Measurements from ENCODE around the gene USH1G.
"Not testable (repeated sequence)": the region's sequence is repeated elsewhere in the genome, so short reads cannot be mapped to it uniquely, and the experiment has no call there.

USH1G gene

DNA sequence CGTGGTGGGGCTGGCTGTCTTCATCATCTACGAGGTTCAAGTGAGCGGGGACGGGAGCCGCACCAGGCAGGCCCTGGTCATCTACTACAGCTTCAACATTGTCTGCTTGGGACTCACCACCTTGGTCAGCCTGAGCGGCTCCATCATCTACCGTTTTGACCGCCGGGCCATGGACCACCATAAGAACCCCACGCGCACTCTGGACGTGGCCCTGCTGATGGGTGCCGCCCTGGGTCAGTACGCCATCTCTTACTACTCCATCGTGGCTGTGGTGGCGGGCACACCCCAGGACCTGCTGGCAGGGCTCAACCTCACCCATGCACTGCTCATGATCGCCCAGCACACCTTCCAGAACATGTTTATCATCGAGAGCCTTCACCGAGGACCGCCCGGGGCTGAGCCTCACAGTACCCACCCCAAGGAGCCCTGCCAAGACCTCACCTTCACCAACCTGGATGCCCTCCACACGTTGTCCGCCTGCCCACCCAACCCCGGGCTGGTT lies 7.5 kb upstream of the USH1G start:
- no peak for DNase-seq (ENCODE audit: low spot score)

- DNase-seq (ENCODE audit: low spot score): no peak
Measured at GRCh38 chr17:74928786-74929185, 5.7 kb upstream of the USH1G start.

- no peak for DNase-seq (ENCODE audit: low spot score)
Measured at GRCh38 chr17:74925242-74925641, 2.2 kb upstream of the USH1G start.

- no peak for DNase-seq (ENCODE audit: low spot score)
Measured at GRCh38 chr17:74924250-74924948, 1.3 kb upstream of the USH1G start, which contains the start of gene OTOP2. Gene OTOP2 (plus strand): TSS chr17:74924273. CDS start chr17:74924633, 360 bp downstream.

GRCh38 chr17:74923538-74924249 lies 639 bp upstream of the USH1G start:
- peak; percentile 45 for DNase-seq (ENCODE audit: low spot score)

- DNase-seq (ENCODE audit: low spot score): no peak
Measured at GRCh38 chr17:74922172-74922571, 883 bp downstream of the USH1G start.

DNA sequence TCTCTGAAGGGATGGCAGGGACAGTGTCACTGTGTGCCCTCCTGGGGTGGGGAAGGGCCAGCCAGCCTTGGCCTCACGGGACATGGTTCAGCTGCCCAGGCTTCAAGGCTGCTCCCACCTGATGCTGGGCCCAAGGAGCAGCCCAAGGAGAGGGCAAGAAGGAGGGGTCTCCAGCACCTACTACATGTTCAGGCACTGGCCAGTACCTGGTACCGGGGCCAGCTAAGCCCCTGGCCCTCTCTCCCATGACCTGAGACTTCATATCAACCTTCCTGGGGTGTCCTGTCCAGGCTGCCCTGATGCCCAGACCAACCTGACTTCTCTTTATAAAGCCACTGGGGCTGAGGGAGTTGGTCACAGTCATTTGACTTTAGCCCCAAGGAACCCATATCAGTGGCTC lies 1.3 kb downstream of the USH1G start:
- no peak for DNase-seq (ENCODE audit: low spot score)

DNA sequence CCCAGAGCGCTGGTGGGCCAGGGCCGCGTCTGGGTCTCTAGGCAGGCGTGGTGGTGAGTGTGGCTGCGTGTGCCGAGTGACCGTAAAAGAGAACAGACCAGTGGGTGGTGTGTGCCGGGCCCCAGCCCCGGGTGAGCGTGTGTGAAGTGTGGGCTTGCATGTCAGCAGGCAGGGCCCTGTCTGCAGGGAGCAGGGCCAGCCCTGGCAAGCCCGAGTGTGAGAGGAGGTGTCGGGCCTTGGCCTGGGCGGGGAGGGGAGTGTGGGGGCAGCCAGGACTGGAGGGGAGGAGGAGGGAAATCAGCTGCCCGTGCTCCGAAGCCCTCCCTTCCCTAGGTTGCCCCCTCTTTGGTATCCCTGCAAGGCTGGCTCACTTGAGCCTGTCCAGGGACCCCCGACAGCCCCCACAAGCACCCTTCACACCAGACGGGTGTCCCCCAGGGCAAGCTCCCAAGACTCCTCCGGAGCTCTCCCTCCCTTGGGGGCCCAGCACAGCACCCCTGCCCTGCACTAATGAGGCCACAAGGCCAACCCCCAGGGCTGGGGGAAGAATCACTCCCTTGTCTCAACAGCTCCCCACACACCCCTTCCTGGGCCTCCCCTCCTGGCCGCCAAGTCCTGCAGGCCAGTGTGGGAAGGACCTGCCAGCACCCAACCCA lies 1.9 kb downstream of the USH1G start:
- DNase-seq (ENCODE audit: low spot score): no peak

DNA sequence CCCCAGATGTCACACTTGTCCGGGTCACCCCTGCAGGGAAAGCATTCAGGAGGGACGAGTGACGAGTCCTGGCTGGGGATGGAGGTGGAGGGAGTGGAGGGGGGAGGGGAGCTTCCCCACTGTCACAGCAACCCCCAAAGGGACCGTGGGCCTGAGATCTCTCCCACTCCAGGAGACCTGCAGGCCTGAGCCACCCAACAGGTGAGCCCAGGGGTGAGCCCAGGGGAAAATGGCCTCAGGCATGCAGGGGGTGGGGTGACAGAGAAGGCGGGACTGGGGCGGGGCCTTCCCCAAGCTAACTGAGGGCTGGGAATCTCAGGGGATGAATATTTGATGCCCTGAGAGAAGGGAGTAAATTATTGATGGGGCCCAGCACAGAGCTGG lies 2.4 kb downstream of the USH1G start:
- no peak for DNase-seq (ENCODE audit: low spot score)

- no peak for DNase-seq (ENCODE audit: low spot score)
Measured at GRCh38 chr17:74920306-74920620, 2.8 kb downstream of the USH1G start.

DNA sequence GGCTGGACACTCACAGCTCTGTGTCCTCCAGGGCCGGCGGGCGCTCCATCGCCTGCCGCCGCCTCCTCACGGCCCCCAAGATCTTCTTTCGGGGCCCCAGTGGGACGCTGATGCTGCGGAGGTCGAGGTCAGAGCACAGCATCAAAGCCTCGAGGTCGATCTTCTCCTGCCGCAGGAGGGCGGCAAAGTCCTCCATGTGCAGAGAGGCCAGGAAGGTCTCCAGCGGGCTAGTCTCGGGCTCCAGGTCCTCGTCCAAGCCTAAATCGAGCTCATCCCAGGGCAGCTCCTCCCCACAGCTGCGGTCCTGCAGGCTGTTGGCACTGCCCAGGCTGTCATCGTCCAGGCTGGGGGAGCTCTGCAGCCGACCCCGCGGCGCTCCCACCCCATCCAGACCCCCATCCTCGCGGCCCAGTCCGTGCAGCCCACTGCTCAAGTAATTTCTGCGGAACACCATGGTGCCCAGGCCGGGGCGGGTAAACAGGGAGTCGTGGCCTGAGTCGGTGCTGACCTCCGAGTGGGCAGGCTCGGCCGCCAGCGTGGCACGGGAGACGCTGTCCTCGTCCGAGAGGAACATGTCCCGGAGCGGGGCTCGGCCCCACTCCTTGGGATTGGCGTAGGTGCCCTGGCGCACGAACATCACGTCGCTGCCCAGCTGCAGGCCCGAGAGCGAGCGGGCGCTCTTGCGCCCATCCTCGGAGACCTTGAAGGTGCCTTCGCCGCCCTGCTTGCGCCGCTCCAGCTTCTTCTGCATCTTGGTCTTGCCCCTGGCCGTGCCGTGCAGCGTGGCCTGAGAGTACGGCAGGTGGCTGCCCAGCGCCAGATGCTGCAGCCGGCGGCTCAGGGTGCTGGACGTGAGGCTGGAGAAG lies 3.4 kb downstream of the USH1G start:
- no peak for DNase-seq (ENCODE audit: low spot score)

GRCh38 chr17:74918906-74919305 lies 4.1 kb downstream of the USH1G start:
- DNase-seq (ENCODE audit: low spot score): no peak

DNA sequence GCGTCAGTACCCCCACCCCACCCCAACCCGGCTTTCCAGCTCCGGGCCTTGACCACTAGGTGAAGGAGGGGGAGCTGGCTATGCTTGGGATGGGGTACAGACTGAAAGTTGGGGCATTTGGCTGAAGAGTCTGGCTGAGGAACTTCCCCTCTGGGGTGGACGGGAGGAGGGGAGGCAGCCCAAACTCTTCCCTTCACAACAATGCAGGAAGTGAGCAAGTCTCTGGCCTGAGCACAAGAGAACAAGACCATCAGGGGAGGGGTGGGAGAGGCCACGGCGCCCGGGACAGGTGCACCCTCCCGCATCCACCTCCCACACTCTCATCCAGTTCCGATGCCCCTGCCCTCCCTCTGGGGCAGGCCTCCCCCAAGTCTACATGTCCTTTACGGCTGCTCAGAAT lies 5.6 kb downstream of the USH1G start:
- DNase-seq (ENCODE audit: low spot score): no peak

GRCh38 chr17:74916851-74917199 lies 6.2 kb downstream of the USH1G start:
- no peak for DNase-seq (ENCODE audit: low spot score)

- DNase-seq (ENCODE audit: low spot score): no peak
Measured at GRCh38 chr17:74916136-74916850, 6.8 kb downstream of the USH1G start.

- not testable (repeated sequence) for DNase-seq (ENCODE audit: low spot score)
Measured at GRCh38 chr17:74911423-74911822, 11.6 kb downstream of the USH1G start.

GRCh38 chr17:74909097-74909496 lies 14.0 kb downstream of the USH1G start:
- not testable (repeated sequence) for DNase-seq (ENCODE audit: low spot score)

DNA sequence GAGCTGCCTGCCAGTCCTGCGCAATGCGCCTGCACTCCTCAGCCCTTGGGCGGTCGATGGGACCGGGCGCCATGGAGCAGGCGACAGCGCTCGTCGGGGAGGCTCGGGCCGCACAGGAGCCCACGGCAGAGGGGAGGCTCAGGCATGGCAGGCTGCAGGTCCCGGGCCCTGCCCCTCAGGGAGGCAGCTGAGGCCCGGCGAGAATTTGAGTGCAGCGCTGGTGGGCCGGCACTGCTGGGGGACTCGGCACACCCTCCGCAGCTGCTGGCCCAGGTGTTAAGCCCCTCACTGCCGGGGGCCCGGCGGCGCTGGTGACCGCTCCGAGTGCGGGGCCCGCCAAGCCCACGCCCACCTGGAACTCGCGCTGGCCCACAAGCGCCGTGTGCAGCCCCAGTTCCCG lies 16.0 kb downstream of the USH1G start:
- no peak for DNase-seq (ENCODE audit: low spot score)

GRCh38 chr17:74906214-74906793 lies 16.8 kb downstream of the USH1G start:
- not testable (repeated sequence) for DNase-seq (ENCODE audit: low spot score)

DNA sequence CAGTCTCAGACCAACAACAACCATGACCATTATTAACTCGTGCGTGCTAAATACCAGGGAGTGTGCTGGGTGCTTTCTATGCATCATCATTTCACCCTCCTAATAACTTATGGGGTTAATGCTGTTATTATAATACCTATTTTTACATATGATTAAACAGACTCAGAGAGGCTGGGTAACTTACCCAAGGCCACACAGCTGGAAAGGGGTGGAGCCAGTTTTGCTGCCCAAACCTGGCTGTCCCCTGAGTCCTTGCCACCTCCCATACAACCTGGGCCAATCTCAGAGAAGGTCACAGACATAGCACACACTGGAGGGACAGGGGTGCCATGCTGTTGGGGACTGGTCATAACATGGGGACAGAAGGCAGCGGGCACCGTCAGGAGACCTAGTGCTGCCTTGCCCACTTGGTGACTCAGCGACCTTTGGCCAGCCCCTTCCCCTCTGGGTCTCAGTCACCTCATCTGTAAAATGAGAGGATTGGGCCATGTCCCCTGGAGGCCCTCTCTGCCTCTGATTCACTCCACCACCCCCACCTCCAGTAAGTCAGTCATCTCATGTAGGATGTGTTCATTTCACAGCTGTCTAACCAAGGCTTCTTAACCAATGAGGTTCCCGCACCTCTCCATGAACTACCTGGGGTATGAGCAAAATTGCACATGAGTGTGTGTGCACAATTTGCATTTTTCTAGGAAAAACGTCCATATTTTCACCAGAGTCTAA lies 18.2 kb downstream of the USH1G start:
- DNase-seq (ENCODE audit: low spot score): no peak

GRCh38 chr17:74903671-74904070 lies 19.4 kb downstream of the USH1G start:
- DNase-seq (ENCODE audit: low spot score): no peak

Measured in kidney capillary endothelial cell (primary cell).